ENCODE measurements around the gene PLA2G4C.

The PLA2G4C gene

DNA sequence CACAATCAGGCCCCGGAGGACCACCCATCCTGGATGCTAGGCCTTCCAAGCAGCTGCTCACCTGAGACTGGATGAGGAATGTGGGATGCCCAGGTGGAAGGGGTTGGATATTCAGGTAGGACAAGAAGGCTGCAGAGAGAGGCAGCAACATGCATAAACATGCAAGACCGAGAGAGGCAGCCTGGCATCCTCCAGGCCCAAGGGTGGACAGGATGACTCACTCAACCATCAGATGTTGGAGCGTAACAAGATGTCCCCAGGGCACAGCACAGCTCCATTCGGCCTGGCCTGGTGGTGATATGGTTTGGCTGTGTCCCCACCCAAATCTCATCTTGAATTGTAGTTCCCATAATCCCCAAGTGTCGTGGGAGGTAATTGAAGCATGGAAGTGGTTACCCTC lies 56.8 kb downstream of the PLA2G4C start:
- DNase-seq (ENCODE audit: low read depth in 2 of 2), result no peak

DNA sequence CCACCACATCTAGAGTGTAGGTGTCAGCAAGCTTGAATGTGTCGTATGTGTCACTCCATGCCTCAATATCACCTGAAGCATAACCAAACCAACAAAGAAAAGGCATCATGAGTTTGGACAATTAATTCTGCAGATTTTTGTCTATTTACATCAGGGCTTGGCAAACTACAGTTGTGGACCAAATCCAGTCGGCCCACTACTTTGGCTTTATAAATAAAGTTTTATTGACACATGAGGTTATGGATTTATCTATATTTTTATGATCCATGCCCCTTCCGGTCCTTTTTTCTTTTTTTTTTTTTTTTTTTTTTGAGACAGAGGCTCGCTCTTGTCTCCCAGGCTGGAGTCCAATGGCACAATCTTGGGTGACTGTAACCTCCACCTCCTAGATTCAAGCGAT lies 57.5 kb downstream of the PLA2G4C start:
- no peak for DNase-seq (ENCODE audit: low read depth in 2 of 2)

DNA sequence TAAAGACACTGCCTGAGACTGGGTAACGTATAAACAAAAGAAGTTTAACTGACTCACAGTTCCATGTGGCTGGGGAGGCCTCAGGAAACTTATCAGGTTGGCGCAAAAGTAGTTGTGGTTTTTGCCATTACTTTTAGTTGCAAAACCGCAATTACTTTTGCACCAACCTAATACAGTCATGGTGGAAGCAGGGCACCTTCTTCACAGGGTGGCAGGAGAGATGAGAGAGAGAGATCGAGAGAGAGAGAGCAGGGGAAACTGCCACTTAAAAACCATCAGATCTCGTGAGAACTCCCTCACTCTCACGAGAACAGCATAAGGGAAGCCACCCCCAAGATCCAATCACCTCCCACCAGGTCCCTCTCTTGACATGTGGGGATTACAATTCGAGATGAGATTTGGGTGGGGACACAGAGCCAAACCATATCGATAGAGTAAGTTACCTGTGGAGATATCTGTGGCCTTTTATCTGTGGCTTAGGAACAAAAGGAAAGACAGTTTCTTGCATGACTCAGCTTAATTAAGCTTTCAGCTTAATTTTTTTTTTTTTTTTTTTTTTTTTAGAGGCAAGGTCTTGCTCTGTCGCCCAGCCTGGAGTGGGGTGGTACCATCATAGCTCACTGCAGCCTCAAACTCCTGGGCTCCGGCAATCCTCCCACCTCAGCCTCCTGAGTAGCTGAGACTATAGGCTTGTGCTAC lies 59.1 kb downstream of the PLA2G4C start:
- no peak for DNase-seq (ENCODE audit: low read depth in 2 of 2)

DNA sequence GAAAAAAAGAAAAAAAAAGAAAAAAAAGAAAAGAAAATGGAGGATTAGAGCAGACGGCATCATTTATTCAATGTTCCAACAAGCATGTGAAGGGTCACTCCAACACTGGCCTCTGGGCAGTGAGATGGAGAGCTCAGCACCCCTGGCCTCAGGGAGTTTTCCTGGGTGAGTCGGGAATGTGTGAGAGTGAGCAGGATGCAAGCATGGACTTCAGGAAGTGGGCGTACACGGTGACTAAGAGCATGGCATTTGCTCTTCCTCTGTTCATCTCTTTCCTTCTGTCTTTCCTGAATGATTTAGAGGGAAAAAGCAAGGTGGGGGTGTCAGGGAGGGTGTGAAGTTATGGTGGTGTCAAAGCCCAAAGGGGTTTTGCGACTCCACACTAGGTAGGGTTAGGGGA lies 66.1 kb downstream of the PLA2G4C start:
- no peak for DNase-seq (ENCODE audit: low read depth in 2 of 2)

DNA sequence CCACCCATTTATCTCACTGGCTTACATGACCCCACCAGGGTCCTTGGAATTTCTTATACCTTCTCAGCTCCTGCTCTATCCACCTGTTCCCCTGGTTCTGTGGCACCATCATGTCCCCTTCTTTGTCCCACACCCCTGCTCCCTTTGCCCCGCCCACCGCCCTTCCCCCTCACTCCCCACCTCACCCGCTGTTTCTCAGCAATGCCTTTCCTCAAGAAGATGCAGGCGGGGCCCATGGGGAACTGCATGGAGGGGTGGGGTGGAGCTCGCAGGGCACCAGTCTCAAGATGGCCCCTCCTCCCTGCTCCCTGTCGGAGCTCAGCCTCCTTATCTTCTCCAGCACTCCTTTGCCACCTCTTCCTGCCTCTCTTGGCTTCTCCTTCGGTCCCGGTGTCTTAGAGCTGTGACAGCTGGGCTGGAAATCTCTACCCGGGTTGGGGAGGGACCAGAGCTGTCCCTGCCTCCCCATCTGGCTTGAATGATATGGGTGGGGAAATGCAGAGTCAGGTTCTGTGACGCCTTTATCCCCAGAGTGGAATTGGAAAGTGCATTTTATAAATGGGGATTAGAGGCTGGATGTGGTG lies 66.8 kb downstream of the PLA2G4C start, which contains the start of gene CABP5:
TSS of gene CABP5 (minus strand) at position 405 of the 584 bp plus-strand sequence. CDS start at position 248, 157 bp downstream.
- DNase-seq (ENCODE audit: low read depth in 2 of 2), result no peak

DNA sequence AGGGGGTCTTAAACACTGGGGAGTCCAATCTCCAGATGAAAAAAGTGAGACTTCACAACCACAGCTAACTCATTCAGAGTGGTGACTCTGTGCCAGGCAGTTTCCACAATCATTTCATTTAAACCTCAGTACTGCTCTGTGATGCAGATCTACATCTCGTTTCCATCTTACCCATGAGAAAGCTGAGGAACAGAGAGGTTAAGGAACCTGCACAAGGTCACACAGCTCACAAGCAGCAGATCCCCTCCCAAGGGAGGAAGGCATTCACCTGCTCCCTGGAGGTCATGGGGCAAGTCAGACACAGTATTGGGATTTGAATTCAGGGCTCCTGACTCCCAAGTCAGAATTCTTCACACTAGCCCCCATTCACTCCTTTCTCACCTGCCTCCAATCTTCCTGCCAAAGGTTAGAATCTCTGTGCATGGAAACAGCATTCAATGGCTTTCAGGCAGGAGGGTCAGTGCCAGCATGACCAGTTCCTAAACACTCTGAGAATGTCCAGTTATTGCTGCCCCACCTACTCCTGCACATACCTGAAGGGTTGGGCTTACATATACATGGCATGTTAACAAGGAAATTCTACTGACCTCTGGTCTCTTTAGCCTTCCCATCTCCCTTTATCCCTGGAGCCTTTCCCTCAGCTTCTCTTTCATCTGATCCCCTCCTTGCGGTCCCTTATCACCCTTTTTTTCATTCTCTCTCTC lies 68.6 kb downstream of the PLA2G4C start:
- no peak for DNase-seq (ENCODE audit: low read depth in 2 of 2)

- DNase-seq (ENCODE audit: low read depth in 2 of 2), result no peak
Measured at GRCh38 chr19:48036765-48037164, 73.9 kb downstream of the PLA2G4C start.

- DNase-seq (ENCODE audit: low read depth in 2 of 2), result no peak
Measured at GRCh38 chr19:48033604-48034003, 77.0 kb downstream of the PLA2G4C start.

DNA sequence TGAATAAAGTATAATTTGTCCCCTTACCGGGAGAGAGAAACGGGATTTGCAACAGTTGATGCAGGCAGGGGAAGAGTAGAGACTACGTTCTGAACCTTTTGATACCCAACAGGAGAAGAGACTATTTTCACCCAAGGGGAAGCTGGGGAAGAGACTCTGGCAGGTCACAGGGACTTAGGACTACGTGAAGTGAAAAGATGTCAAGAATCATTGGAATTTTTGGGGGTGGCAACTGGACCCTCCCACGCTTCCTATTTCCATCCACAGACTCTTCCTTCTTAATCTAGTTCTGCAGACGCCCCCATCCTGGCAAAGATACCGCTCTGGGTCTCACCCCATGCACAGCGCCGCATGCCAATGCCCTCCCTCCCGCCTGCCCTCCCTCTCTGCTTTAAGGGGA lies 80.5 kb downstream of the PLA2G4C start:
- DNase-seq (ENCODE audit: low read depth in 2 of 2), result no peak

DNA sequence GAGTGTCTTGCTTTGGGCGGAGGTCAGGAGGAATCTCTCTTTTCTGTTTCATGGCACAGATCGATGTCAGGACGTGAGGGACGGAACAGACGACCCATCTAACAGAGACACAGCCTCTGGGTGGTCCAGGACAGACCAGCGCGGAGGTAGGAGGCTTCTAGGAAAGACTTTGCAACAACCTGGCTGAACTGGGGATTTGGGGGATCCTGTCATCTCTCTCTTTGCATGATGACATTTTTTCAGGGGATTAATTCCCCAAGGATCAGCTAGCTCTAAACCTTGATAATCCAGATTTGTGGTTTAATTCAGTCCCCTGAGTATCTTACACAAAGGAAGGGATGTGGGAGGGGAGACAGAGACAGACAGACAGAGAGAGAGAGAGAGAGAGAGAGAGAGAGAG lies 81.2 kb downstream of the PLA2G4C start:
- no peak for DNase-seq (ENCODE audit: low read depth in 2 of 2)

- DNase-seq (ENCODE audit: low read depth in 2 of 2), result no peak
Measured at GRCh38 chr19:48025480-48025879, 85.1 kb downstream of the PLA2G4C start.

DNA sequence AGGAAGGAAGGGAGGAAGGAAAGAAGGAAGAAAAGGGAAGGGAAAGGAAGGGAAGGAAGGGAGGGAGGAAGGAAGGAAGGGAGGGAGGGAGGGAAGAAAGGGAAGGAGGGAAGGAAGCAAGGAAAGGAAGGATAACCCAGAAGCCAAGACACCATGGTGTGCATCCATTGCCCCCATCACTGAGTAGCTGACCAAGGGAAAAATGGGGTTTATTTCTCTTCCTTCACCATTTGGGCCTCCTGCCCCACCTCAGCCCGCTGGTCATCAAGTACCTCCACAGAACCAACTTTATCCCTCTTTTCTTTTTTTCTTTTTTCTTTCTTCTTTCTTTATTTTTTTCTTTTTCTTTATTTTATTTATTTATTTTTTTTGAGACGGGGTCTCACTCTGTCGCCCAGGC lies 87.1 kb downstream of the PLA2G4C start:
- DNase-seq (ENCODE audit: low read depth in 2 of 2), result no peak

DNA sequence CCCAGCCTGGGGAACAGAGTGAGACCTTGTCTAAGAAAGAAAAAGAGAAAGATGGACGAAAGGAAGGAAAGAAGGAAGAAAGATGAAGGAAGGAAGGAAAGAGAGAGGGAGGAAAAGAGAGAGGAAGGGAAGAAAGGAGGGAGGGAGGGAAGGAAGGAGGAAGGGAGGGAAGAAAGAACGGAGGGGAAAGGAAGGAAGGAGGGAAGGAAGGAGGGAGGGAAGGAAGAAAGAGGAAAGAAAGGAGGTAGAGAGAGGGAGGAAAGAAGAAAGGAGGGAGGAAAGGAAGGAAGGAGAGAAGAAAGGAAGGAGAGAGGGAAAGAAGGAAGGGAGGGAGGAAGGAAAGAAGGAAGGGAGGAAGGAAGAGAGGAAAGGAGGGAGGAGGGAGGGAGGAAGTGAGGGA lies 87.6 kb downstream of the PLA2G4C start:
- DNase-seq (ENCODE audit: low read depth in 2 of 2), result no peak

DNA sequence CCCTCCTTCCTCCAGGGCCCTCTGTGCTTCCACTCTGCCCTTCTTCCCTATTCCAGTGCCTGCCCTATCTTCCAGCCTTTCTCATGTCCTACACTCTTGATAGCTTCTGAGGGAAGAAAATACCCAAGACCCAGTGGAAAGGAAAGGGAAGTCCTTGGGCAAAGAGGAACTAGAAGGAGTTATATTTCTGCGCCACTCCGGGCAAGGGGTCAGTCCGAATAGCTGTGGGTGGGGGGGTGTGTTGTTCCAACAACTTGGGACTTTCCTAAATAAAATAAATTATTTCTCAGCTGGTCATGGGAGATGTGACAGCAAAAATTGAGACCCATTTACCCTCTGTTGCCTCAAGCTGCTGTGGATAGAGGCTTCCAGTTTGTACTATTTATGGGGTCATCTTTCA lies 89.9 kb downstream of the PLA2G4C start:
- no peak for DNase-seq (ENCODE audit: low read depth in 2 of 2)

DNA sequence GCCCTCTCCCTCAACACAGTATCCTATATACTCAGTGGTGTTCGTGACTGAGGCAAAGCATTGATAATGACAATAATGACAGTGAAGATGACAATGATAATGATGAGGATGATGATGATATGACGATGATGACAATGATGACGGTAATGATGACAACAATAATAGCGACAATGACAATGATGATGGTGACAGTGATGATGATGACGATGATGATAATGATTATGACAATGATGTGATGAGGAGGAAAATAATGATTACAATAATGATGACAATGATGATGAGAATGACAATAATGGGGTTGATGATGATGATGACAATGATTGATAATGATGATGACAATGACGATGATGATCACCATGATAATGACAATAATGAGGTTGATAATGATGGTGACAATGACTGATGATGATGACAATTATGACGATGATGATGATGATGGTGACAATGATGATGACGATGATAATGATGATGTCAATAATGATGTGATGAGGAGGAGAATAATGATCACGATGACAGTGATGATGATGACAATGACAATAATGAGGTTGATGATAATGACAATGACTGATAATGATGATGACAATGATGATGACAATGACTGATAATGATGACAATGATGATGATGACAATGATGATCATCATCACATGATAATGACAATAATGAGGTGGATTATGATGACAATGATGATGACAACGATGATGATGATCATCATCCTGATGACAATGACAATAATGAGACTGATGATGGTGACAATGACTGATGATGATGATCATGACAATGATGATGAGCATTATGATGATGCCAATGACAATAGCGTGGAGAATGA lies 99.5 kb downstream of the PLA2G4C start:
- no peak for DNase-seq (ENCODE audit: low read depth in 2 of 2)

DNA sequence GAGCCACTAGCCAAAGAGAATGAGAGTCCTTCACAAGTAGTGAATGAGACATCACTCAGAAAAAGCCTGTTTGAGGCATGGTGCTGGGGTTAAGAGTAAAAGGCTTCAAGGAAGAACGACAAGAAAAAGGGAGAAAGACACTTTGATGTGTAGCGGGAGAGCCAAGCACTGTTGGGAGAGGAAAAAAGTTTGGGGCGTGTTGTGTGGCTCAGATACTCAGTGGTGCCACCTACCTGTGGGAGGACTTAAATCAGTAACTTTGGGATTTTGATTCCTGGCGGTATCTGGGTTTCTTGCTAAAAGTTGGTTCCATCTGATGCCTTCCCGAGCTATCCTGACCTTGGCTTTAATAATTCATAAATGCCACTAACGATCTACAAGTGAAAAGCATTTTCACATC lies 103.9 kb downstream of the PLA2G4C start:
- no peak for DNase-seq (ENCODE audit: low read depth in 2 of 2)

DNA sequence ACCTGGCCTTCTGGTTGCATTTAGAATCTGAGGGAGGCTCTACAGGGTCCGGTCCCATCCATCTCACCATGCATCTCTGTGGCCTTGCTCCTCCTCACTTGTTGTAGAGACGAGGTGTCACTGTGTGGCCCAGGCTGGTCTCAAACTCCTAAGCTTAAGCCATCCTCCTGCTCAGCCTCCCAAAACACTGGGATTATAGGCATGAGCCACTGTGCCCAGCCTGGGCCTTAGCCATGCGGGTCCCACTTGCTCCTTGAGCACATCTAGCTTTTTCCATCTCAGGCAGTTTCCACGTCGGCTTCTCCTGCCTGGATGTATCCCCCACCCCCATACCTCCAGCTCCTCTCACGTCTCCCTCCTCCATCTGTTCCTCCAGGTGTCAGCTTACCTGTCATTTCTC lies 106.4 kb downstream of the PLA2G4C start:
- no peak for DNase-seq (ENCODE audit: low read depth in 2 of 2)

DNA sequence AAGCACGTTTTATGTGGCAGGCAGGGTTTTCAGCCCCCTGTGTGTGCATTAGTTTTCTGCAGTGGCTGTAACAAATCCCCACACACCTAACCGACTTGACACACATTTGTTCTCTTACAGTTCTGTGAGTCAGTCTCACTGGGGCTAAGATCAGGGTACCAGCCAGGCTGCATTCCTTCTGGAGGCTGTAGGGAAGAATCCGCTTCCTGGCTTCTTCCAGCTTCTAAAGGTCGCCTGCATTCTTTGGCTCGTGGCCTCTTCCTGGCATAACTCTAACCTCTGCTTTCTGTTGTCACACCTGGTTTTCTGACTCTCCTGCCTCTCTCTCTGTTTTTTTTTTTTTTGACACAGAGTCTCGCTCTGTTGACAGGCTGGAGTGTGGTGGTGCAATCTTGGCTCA lies 109.8 kb downstream of the PLA2G4C start:
- DNase-seq (ENCODE audit: low read depth in 2 of 2), result no peak

GRCh38 chr19:47998800-47999199 lies 111.8 kb downstream of the PLA2G4C start:
- DNase-seq (ENCODE audit: low read depth in 2 of 2), result no peak
